GM18909 (cell line): ENCODE data around the gene IL12RB2.

Experiments used
- ATAC-seq: cut with Tn5 transposase; IDR thresholded peaks from one replicate; pipeline ENCODE4 v1.9.1; 2021; ENCODE audit warnings: mild to moderate bottlenecking; ENCODE audit not compliant: unreplicated experiment, poor library complexity

IL12RB2 gene

GRCh38 chr1:67307251-67308060, at the start of gene IL12RB2:
Gene IL12RB2 (plus strand): TSS chr1:67307873. CDS start chr1:67320369, 12,496 bp downstream.
- peak; percentile 64 for ATAC-seq

- no peak for ATAC-seq
Measured at GRCh38 chr1:67261680-67262079, 46.0 kb upstream of the IL12RB2 start.

GRCh38 chr1:67262735-67263134, 44.9 kb upstream of the IL12RB2 start:
- ATAC-seq, result no peak

GRCh38 chr1:67264152-67264551, 43.5 kb upstream of the IL12RB2 start:
- no peak for ATAC-seq

- ATAC-seq, result no peak
Measured at GRCh38 chr1:67264899-67265298, 42.8 kb upstream of the IL12RB2 start.

- ATAC-seq, result no peak
Measured at GRCh38 chr1:67269061-67269460, 38.6 kb upstream of the IL12RB2 start.

- ATAC-seq, result no peak
Measured at GRCh38 chr1:67270541-67270940, 37.1 kb upstream of the IL12RB2 start.

- no peak for ATAC-seq
Measured at GRCh38 chr1:67273591-67273990, 34.1 kb upstream of the IL12RB2 start.

GRCh38 chr1:67274623-67275325, 32.9 kb upstream of the IL12RB2 start:
- no peak for ATAC-seq

GRCh38 chr1:67280696-67281095, 27.0 kb upstream of the IL12RB2 start:
- ATAC-seq, result no peak

GRCh38 chr1:67281244-67281643, 26.4 kb upstream of the IL12RB2 start:
- no peak for ATAC-seq

GRCh38 chr1:67285780-67286488, 21.7 kb upstream of the IL12RB2 start:
- ATAC-seq, result peak; percentile 94

GRCh38 chr1:67290236-67290635, 17.4 kb upstream of the IL12RB2 start:
- ATAC-seq, result no peak

- no peak for ATAC-seq
Measured at GRCh38 chr1:67294836-67295617, 12.6 kb upstream of the IL12RB2 start.

- ATAC-seq, result no peak
Measured at GRCh38 chr1:67298762-67299161, 8.9 kb upstream of the IL12RB2 start.

GRCh38 chr1:67299296-67299695, 8.4 kb upstream of the IL12RB2 start:
- ATAC-seq, result no peak

GRCh38 chr1:67300561-67300960, 7.1 kb upstream of the IL12RB2 start:
- ATAC-seq, result no peak

GRCh38 chr1:67304023-67304422, 3.6 kb upstream of the IL12RB2 start:
- ATAC-seq, result no peak

GRCh38 chr1:67306547-67306946, 1.1 kb upstream of the IL12RB2 start:
- ATAC-seq, result no peak

GRCh38 chr1:67308136-67308535, 463 bp downstream of the IL12RB2 start:
- peak; percentile 25 for ATAC-seq
